Esophagus mucosa (tissue), 1 donor: ENCODE measurements around the gene DGKB. TPM values are rescaled to one million over a fixed set of nuclear protein-coding genes. Genes with fewer than 3 reads are reported as not detected.

Source experiments
- ATAC-seq: fragments of 200-7000 bp; cut with Tn5 transposase; one replicate; pipeline ENCODE4 v1.9.1; 2020
- total RNA-seq: library from RNA; stranded (reverse); gene quantifications from one replicate; pipeline ENCODE4 v1.2.4, GENCODE V29; 2023
- donor health status: DM: yes; HTN: yes; CAD: no.

DGKB gene
- total RNA-seq, 1 donor from 2014 or later, result 0.08 TPM

GRCh38 chr7:14197280-14197679 lies 705.3 kb downstream of the DGKB start:
- no peak for ATAC-seq

GRCh38 chr7:14196555-14196954 lies 706.0 kb downstream of the DGKB start:
- ATAC-seq, result peak; percentile 57

GRCh38 chr7:14195871-14196270 lies 706.7 kb downstream of the DGKB start:
- ATAC-seq, result no peak

GRCh38 chr7:14195079-14195478 lies 707.5 kb downstream of the DGKB start:
- ATAC-seq, result no peak

GRCh38 chr7:14191686-14192098 lies 710.9 kb downstream of the DGKB start:
- no peak for ATAC-seq

- ATAC-seq, result peak; percentile 67
Observed at GRCh38 chr7:14184292-14184864, 718.2 kb downstream of the DGKB start.

GRCh38 chr7:14179781-14180180 lies 722.8 kb downstream of the DGKB start:
- ATAC-seq, result no peak

GRCh38 chr7:14177876-14178275 lies 724.7 kb downstream of the DGKB start:
- no peak for ATAC-seq

- peak; percentile 99 for ATAC-seq
Observed at GRCh38 chr7:14170872-14171271, 731.7 kb downstream of the DGKB start.

- no peak for ATAC-seq
Observed at GRCh38 chr7:14158111-14158510, 744.4 kb downstream of the DGKB start.

GRCh38 chr7:14156436-14156835 lies 746.1 kb downstream of the DGKB start:
- no peak for ATAC-seq

- ATAC-seq, result no peak
Observed at GRCh38 chr7:14148974-14149373, 753.6 kb downstream of the DGKB start.

- ATAC-seq, result no peak
Observed at GRCh38 chr7:14147532-14147931, 755.0 kb downstream of the DGKB start.

- no peak for ATAC-seq
Observed at GRCh38 chr7:14144538-14144937, 758.0 kb downstream of the DGKB start.

GRCh38 chr7:14144109-14144508 lies 758.4 kb downstream of the DGKB start:
- ATAC-seq, result no peak

- no peak for ATAC-seq
Observed at GRCh38 chr7:14137676-14138075, 764.9 kb downstream of the DGKB start.

GRCh38 chr7:14133752-14134151 lies 768.8 kb downstream of the DGKB start:
- ATAC-seq, result no peak

GRCh38 chr7:14125998-14126397 lies 776.6 kb downstream of the DGKB start:
- ATAC-seq, result no peak

- ATAC-seq, result no peak
Observed at GRCh38 chr7:14124716-14125115, 777.8 kb downstream of the DGKB start.

- no peak for ATAC-seq
Observed at GRCh38 chr7:14123923-14124322, 778.6 kb downstream of the DGKB start.

- ATAC-seq, result no peak
Observed at GRCh38 chr7:14115701-14116100, 786.9 kb downstream of the DGKB start.

- no peak for ATAC-seq
Observed at GRCh38 chr7:14104861-14105260, 797.7 kb downstream of the DGKB start.

- no peak for ATAC-seq
Observed at GRCh38 chr7:14096159-14096558, 806.4 kb downstream of the DGKB start.

- ATAC-seq, result peak; percentile 32
Observed at GRCh38 chr7:14095233-14095950, 807.2 kb downstream of the DGKB start.
